Testis (tissue), 5 donors: ENCODE results near the gene SMIM33. TPM values are rescaled to one million over a fixed set of nuclear protein-coding genes. Genes with fewer than 3 reads are reported as not detected.

ENCODE experiments used
- DNase-seq: peaks from one replicate; pipeline ENCODE4 v3.0.0-alpha.2; 2019
- H3K27ac ChIP-seq, 2 donors: fragments of 200-600 bp; sonication (generic); one replicate each; pipeline ENCODE4 v1.5.1; 2019
- H3K27me3 ChIP-seq: fragments of 200-600 bp; sonication (generic); one replicate; pipeline ENCODE4 v1.5.1; 2019
- H3K36me3 ChIP-seq: fragments of 200-600 bp; sonication (generic); one replicate; pipeline ENCODE4 v1.5.1; 2017; ENCODE audit warnings: low read depth; ENCODE audit errors: missing control alignments
- H3K4me1 ChIP-seq: fragments of 200-600 bp; sonication (generic); one replicate; pipeline ENCODE4 v1.5.1; 2019
- H3K4me3 ChIP-seq, 2 donors: fragments of 200-600 bp; sonication (generic); one replicate each; pipeline ENCODE4 v1.5.1; 2017 to 2019
- H3K9me3 ChIP-seq: fragments of 200-600 bp; sonication (generic); one replicate; pipeline ENCODE4 v1.5.1; 2017
- POLR2A ChIP-seq: fragments of 450-650 bp; IDR thresholded peaks from one replicate; pipeline ENCODE4 v1.6.1; 2017; ENCODE audit warnings: antibody characterized with exemption, mild to moderate bottlenecking, moderate library complexity
- WGBS, 2 donors: methylation state at CpG; one replicate each; pipeline ENCODE4 v1.1.5; 2018; 5-methylcytosine and 5-hydroxymethylcytosine counted together
- intact Hi-C: fragments of 100-400 bp; cut with DNase I; formaldehyde crosslinking; loops from one replicate; pipeline ENCODE4 v1.15.1; 2023; ENCODE audit warnings: low total_unique reads
- long read RNA-seq, 2 donors: transcript quantifications; one replicate each; lab custom pipeline, GENCODE V29; 2026
- polyA plus RNA-seq: library from polyadenylated mRNA; stranded (reverse); fragments of 350-450 nt; fragmentation: Illumina TruSeq; extraction: RNeasy Lipid Tissue Mini Kit (QIAGEN cat#74804); gene quantifications from one replicate; pipeline ENCODE4 v1.2.3, GENCODE V29; 2014; ENCODE audit warnings: low read depth, low replicate concordance; ENCODE audit not compliant: insufficient read depth
- total RNA-seq, 2 donors: library from RNA; depleted of rRNA; stranded (reverse); fragments of >200 nt; gene quantifications; one replicate each; pipeline ENCODE4 v1.2.3, GENCODE V29; 2016
- TF ChIP-seq, protein P1 (sequence below), 3 experiments: fragments of 450-650 bp in 2 of 3; fragments of 200-600 bp in 1 of 3; sonication (generic) in 1 of 3; IDR thresholded peaks; one replicate each; pipeline ENCODE4 v1.5.1; 2016 to 2019; ENCODE audit warnings: antibody characterized with exemption in 3 of 3, mild to moderate bottlenecking in 2 of 3, moderate library complexity in 1 of 3

The SMIM33 gene
- total RNA-seq (under 1 TPM in 1 of 2 donors, not detected in 1; 0.16 TPM), polyA plus RNA-seq (not detected)
- long read RNA-seq, donor 1, partial matches to known transcripts = 31 of 31 reads
- long read RNA-seq, donor 1, other reads (novel, unspliced or antisense) = 0 of 31 reads
- long read RNA-seq, donor 2 = 0 reads

DNA sequence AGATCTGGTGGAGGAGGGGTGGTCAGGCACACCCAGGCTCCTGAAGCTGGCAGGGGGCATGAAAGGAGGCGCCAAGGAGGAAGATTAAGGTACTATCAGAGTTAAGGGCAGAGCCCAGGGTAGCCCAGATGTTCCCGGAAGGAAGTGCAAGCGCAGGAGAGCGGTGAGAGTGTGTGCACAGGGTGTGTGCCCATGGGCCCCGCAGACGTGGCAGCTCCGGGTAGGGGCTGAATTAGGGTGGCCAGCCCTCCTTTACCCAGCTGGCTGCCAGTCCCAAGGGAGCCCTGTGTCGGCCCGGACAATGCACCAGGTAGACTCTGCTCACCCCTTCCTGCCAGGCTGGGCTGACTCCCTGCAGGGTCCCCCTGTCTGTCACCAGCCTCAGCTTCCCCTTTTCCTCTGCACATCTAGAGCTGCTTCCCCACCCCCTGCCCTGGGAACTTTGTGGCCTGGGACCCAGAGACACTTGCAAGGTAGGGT is at the start of gene SMIM33:
Gene SMIM33 (plus strand): TSS at position 184 of the 480 bp plus-strand sequence. CDS start 118 bp downstream, at position 302.
- DNase-seq = no peak
- 73 to 78% methylated on average over 9 of the region's 9 CpGs for WGBS, 2 donors
- intact Hi-C loops = no loop called here
- Histone ChIP-seq H3K4me3 (no peak within 1 kb of the TSS), H3K27ac (no peak within 1 kb of the TSS), H3K4me1 (no peaks in the 10 kb centered on the region), H3K9me3 (no peaks in the 10 kb centered on the region), H3K36me3 (no peaks in the 10 kb centered on the region), H3K27me3 (no peaks in the 10 kb centered on the region)
- no peak for TF ChIP-seq POLR2A
- TF ChIP-seq, protein P1, sequence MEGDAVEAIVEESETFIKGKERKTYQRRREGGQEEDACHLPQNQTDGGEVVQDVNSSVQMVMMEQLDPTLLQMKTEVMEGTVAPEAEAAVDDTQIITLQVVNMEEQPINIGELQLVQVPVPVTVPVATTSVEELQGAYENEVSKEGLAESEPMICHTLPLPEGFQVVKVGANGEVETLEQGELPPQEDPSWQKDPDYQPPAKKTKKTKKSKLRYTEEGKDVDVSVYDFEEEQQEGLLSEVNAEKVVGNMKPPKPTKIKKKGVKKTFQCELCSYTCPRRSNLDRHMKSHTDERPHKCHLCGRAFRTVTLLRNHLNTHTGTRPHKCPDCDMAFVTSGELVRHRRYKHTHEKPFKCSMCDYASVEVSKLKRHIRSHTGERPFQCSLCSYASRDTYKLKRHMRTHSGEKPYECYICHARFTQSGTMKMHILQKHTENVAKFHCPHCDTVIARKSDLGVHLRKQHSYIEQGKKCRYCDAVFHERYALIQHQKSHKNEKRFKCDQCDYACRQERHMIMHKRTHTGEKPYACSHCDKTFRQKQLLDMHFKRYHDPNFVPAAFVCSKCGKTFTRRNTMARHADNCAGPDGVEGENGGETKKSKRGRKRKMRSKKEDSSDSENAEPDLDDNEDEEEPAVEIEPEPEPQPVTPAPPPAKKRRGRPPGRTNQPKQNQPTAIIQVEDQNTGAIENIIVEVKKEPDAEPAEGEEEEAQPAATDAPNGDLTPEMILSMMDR (IDR thresholded peaks at IDR 0.05) = no peak

DNA sequence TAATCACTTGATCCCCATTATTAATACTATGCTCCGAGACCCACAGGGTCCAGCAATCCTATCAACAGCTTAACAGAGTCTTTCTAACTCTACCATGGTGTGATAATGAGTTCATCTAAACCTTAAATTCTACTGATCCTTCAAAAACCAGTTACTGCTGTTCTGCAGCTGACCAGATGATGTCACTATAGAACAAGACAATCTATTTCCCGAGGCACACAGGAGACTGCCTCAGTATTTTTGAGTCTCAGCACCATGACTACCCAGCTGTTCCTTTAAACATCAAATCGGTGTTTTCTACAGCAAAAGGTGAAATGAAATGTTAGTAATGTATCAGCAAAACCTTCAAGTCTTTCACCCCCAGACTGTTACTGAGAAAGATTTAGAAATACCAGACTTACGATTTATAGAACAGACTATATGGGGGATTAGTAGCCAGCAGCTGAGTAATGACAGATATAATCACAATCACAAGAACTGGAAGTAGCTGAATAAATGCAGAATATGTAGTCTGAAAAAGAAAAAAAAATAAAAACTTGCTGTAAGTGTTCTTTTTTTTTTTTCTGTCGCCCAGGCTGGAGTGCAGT is 48.4 kb upstream of the SMIM33 start:
- 49 to 50% methylated on average over 5 of the region's 5 CpGs for WGBS, 2 donors
- H3K9me3 ChIP-seq = no peaks in the 10 kb centered on the region

DNA sequence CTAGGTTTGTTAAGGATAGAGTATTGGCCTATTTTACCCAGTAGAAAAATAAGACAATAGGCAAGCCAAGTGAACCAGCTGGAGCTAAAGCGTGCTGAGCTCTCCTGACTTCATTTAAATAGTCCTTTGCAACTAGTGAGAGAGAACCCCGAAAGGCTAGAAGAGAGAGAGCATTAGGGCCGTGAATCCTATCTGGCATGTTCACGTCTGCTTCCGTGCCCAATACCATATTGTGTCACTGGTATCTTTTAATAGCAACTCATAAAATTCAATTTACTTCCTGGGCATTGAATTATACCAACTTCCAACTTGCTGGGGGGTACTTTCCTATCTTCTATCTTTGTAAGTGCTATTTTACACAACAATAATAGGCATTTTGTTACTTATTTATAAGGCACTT is 45.3 kb upstream of the SMIM33 start:
- Histone ChIP-seq H3K4me3 (no peak overlapping the region), H3K36me3 (no peaks in the 10 kb centered on the region), H3K4me1 (no peaks in the 10 kb centered on the region), H3K27me3 (no peaks in the 10 kb centered on the region), H3K27ac (no peak overlapping the region), H3K9me3 (no peaks in the 10 kb centered on the region)
- no peak for TF ChIP-seq POLR2A
- TF ChIP-seq, protein P1 (IDR thresholded peaks at IDR 0.05) = no peak
- intact Hi-C loops = loop anchor here (10.0 kb wide), 1 partner anchor 89 kb away; no protein-coding TSS in a partner anchor
- DNase-seq = no peak
- WGBS, 2 donors = 93 to 98% methylated on average over 5 of the region's 5 CpGs

More for the DNA sequence above, 48.4 kb upstream of the SMIM33 start:
- Histone ChIP-seq H3K27me3 (no peaks in the 10 kb centered on the region), H3K27ac (no peak overlapping the region), H3K4me3 (no peak overlapping the region), H3K36me3 (no peaks in the 10 kb centered on the region), H3K4me1 (no peaks in the 10 kb centered on the region)
- intact Hi-C loops = loop anchor here (10.0 kb wide), 1 partner anchor 92 kb away; no protein-coding TSS in a partner anchor
- TF ChIP-seq, protein P1 (IDR thresholded peaks at IDR 0.05) = peak; percentile 62 to 79 (median 72)
- no peak for TF ChIP-seq POLR2A
- peak; percentile 69 for DNase-seq

DNA sequence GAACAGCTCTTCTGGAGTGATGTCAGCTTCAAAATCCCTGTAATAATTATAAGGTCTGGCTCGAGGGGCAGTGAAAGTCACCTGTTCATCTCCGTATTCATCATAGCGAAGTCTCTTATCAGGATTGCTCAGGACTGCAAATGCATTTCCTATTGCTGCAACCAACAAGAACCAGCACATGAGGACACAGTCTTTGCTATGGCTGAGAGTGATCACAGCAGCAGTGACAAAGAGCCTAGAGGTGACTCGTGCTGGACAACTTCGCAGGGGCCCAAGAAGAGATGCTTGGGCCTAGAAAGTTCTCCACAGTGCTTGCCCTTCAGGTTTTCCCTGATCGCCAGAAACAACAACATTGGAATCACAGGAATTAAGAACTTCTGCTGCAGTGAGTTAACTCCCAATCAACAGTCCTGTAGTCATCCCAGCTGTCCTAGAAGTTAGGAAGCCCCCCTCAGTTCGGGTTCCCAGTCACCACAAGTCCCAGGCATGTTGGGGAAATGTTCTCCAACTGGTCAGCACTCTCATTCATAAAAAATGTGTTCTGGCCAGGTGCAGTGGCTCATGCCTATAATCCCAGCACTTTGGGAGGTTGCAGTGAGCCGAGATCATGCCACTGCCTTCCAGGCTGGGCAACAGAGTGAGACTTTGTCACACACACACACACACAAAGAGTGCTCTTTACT is 44.5 kb upstream of the SMIM33 start:
- intact Hi-C loops = loop anchor here (10.0 kb wide), 1 partner anchor 88 kb away; no protein-coding TSS in a partner anchor

More for the DNA sequence above, 44.5 kb upstream of the SMIM33 start:
- no peaks in the 10 kb centered on the region for H3K36me3 ChIP-seq
- no peaks in the 10 kb centered on the region for H3K4me1 ChIP-seq
- H3K9me3 ChIP-seq = no peaks in the 10 kb centered on the region
- H3K27me3 ChIP-seq = no peaks in the 10 kb centered on the region
- DNase-seq = no peak
- TF ChIP-seq, protein P1 (IDR thresholded peaks at IDR 0.05) = no peak
- no peak for TF ChIP-seq POLR2A
- no peak overlapping the region for H3K27ac ChIP-seq
- WGBS, 2 donors = 70 to 83% methylated on average over 8 of the region's 8 CpGs
- no peak overlapping the region for H3K4me3 ChIP-seq
